PFSK-1 (cell line): ENCODE measurements around the gene MAP3K21.

Experiments
- FOXP2 ChIP-seq: optimal IDR thresholded peaks from 2 replicates; pipeline ENCODE3; 2011; ENCODE audit warnings: borderline replicate concordance, control low read depth, inconsistent platforms; ENCODE audit not compliant: insufficient read depth; ENCODE audit errors: extremely low read length, extremely low read depth
- POLR2AphosphoS5 ChIP-seq: IDR thresholded peaks from 2 replicates; pipeline ENCODE4 v1.6.1; 2012; ENCODE audit warnings: low read depth, mild to moderate bottlenecking, control low read depth, low read length, moderate library complexity
- REST ChIP-seq, 2 experiments: IDR thresholded peaks; 2 replicates each; pipeline versions ENCODE4 v1.6.1 to v1.8.0; 2011 to 2012; ENCODE audit warnings: low read depth in 2 of 2, low read length in 2 of 2, control low read depth in 1 of 2, inconsistent platforms in 1 of 2, mild to moderate bottlenecking in 1 of 2, moderate library complexity in 1 of 2; ENCODE audit not compliant: insufficient read depth in 1 of 2
- SIN3A ChIP-seq: IDR thresholded peaks from 2 replicates; pipeline ENCODE4 v1.6.1; 2012; ENCODE audit warnings: mild to moderate bottlenecking, low read length, moderate library complexity, borderline replicate concordance; ENCODE audit not compliant: insufficient read depth
- TAF1 ChIP-seq: IDR thresholded peaks from 2 replicates; pipeline ENCODE4 v1.6.1; 2012; ENCODE audit warnings: low read length, control low read depth, borderline replicate concordance; ENCODE audit not compliant: insufficient read depth

The MAP3K21 gene

DNA sequence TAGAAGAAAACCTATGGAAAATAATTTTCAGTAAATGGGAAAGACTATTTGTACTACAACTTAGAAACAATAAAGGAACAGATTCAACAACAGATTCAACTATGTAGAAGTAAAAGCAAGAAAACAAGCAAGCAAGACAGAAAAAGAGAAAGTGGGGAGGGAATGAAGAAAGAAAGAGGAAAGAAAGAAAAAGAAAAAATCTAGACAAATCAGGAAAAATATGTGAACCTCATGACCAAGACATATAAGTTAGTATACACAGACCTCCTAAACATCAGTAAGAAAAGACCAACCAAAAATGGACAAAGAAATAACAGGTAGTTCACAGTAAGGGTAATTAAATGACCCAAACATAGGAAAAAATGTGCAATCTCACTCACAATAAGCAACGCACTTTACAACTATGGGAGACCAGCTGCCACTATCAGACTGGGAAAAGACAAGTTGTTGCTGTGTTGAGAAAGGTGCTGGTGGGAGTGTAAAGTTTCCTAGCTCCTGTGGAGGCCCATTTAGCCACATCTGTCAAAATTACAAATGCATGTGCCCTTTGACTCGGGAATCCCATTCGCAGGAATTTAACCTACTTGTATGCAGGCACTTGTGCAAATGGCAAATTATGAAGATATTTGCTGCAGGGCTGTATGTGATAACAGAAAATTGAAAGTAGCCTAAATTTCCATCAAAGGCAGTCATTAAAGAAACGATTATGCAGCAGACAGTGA is 13.9 kb upstream of the MAP3K21 start:
- TF ChIP-seq TAF1 (no peak), FOXP2 (no peak), POLR2AphosphoS5 (no peak)

DNA sequence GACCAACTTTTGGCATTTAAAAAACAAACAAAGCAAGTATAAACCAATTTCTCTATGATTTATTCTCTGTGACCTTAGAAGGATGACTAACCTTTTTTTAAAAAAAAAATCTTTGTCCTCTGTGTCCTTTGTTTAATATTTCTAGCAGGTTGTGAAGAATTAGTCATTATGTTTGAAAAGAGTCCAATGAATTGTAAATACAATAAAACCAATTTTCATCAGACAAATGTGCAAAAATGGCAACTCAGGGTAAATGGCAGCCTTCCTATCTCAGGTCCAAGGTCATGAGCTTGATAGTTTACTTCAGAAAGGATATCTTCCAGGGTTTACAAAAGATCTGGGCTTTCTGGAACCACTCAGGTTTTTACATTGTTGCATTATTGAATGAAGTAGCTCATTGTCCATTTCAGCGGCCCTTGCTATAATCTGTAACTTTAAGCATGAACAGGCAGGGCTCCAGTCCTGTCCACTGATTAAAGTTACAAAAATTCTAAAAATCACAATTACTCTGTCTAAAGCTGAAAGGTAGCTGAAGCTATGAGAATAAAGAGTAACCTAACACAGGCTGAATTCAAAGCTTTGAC is 11.7 kb upstream of the MAP3K21 start:
- TF ChIP-seq FOXP2 (no peak), TAF1 (no peak), POLR2AphosphoS5 (no peak), SIN3A (no peak), REST (IDR thresholded peaks at IDR 0.05; ENCODE audit: insufficient read depth in 1 of 2, low read depth in 2 of 2, low read length in 2 of 2) (no peak)

DNA sequence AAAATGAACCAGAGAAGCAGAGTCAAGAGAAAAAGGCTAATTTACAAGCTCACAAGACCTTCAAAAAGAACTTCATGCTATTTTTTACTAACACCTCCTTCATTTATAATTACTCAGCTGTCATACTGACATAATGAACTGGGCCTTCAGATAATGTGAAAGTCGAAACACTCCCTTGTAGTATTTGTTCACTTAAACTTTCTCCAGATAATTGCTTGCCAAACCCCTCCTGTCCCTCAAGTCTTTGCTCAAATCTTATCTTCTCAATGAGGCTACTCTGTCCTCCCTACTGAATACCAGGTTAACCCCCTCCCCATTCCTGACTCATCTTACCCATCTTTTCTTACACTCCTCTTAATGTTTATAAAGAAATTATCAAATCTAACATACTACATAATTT is 11.1 kb upstream of the MAP3K21 start:
- no peak for TF ChIP-seq SIN3A
- TF ChIP-seq FOXP2 = no peak
- TF ChIP-seq TAF1 = no peak

GRCh38 chr1:233319272-233319671 is 8.3 kb upstream of the MAP3K21 start:
- TF ChIP-seq FOXP2 = no peak
- no peak for TF ChIP-seq POLR2AphosphoS5
- no peak for TF ChIP-seq TAF1
- no peak for TF ChIP-seq SIN3A
- no peak for TF ChIP-seq REST (IDR thresholded peaks at IDR 0.05; ENCODE audit: insufficient read depth in 1 of 2, low read depth in 2 of 2, low read length in 2 of 2)

- TF ChIP-seq REST (IDR thresholded peaks at IDR 0.05; ENCODE audit: insufficient read depth in 1 of 2, low read depth in 2 of 2, low read length in 2 of 2) (no peak), POLR2AphosphoS5 (no peak), TAF1 (no peak), SIN3A (no peak), FOXP2 (no peak)
Measured at GRCh38 chr1:233320023-233320422, 7.5 kb upstream of the MAP3K21 start.

- no peak for TF ChIP-seq POLR2AphosphoS5
- TF ChIP-seq FOXP2 = no peak
- TF ChIP-seq REST (IDR thresholded peaks at IDR 0.05; ENCODE audit: insufficient read depth in 1 of 2, low read depth in 2 of 2, low read length in 2 of 2) = no peak
- no peak for TF ChIP-seq SIN3A
- TF ChIP-seq TAF1 = no peak
Measured at GRCh38 chr1:233323718-233324117, 3.8 kb upstream of the MAP3K21 start.
